Umbilical cord (tissue), 2 donors: ENCODE data around the gene SRBD1. TPM values are rescaled to one million over a fixed set of nuclear protein-coding genes. Genes with fewer than 3 reads are reported as not detected.
"Not testable (repeated sequence)": the region's sequence is repeated elsewhere in the genome, so short reads cannot be mapped to it uniquely, and the experiment has no call there.

Experiments used
- DNase-seq: peaks from one replicate; pipeline ENCODE4 v3.0.0-alpha.2; 2015; ENCODE audit warnings: low spot score
- total RNA-seq: library from RNA; depleted of rRNA; stranded (reverse); fragments of >200 nt; gene quantifications from one replicate; pipeline ENCODE4 v1.2.3, GENCODE V29; 2014; ENCODE audit warnings: low replicate concordance; ENCODE audit not compliant: insufficient read depth

SRBD1 gene
- total RNA-seq, 1 donor from 2014 or later, result 25.3 TPM

GRCh38 chr2:45432406-45432805 lies 178.7 kb downstream of the SRBD1 start:
- DNase-seq, result no peak

- not testable (repeated sequence) for DNase-seq
These were observed 185.0 kb downstream of the SRBD1 start for GRCh38 chr2:45426025-45426424.

GRCh38 chr2:45422921-45423320 lies 188.1 kb downstream of the SRBD1 start:
- DNase-seq, result no peak

GRCh38 chr2:45418532-45418931 lies 192.5 kb downstream of the SRBD1 start:
- no peak for DNase-seq

- DNase-seq, result no peak
These were observed 195.4 kb downstream of the SRBD1 start for GRCh38 chr2:45415534-45416123.

- DNase-seq, result no peak
These were observed 198.2 kb downstream of the SRBD1 start for GRCh38 chr2:45412754-45413379.

- DNase-seq, result no peak
These were observed 201.4 kb downstream of the SRBD1 start for GRCh38 chr2:45409677-45410076.

- DNase-seq, result no peak
These were observed 204.4 kb downstream of the SRBD1 start for GRCh38 chr2:45406621-45407020.

- no peak for DNase-seq
These were observed 206.2 kb downstream of the SRBD1 start for GRCh38 chr2:45404807-45405297.

GRCh38 chr2:45403036-45403435 lies 208.0 kb downstream of the SRBD1 start:
- no peak for DNase-seq

- no peak for DNase-seq
These were observed 209.6 kb downstream of the SRBD1 start for GRCh38 chr2:45401431-45401922.

GRCh38 chr2:45399040-45399784 lies 211.9 kb downstream of the SRBD1 start:
- DNase-seq, result no peak

GRCh38 chr2:45397292-45397691 lies 213.8 kb downstream of the SRBD1 start:
- no peak for DNase-seq

- DNase-seq, result no peak
These were observed 214.4 kb downstream of the SRBD1 start for GRCh38 chr2:45396671-45397070.

- DNase-seq, result no peak
These were observed 216.2 kb downstream of the SRBD1 start for GRCh38 chr2:45394842-45395241.

GRCh38 chr2:45394216-45394615 lies 216.9 kb downstream of the SRBD1 start:
- no peak for DNase-seq

- DNase-seq, result no peak
These were observed 219.2 kb downstream of the SRBD1 start for GRCh38 chr2:45391866-45392265.

- no peak for DNase-seq
These were observed 220.2 kb downstream of the SRBD1 start for GRCh38 chr2:45390861-45391260.

- DNase-seq, result no peak
These were observed 220.6 kb downstream of the SRBD1 start for GRCh38 chr2:45390441-45390840.

GRCh38 chr2:45388541-45389100 lies 222.4 kb downstream of the SRBD1 start:
- no peak for DNase-seq

GRCh38 chr2:45382744-45383143 lies 228.3 kb downstream of the SRBD1 start:
- peak; percentile 5 for DNase-seq

- no peak for DNase-seq
These were observed 230.8 kb downstream of the SRBD1 start for GRCh38 chr2:45380131-45380836.
